ENCODE results near the gene GDF15.

DNA sequence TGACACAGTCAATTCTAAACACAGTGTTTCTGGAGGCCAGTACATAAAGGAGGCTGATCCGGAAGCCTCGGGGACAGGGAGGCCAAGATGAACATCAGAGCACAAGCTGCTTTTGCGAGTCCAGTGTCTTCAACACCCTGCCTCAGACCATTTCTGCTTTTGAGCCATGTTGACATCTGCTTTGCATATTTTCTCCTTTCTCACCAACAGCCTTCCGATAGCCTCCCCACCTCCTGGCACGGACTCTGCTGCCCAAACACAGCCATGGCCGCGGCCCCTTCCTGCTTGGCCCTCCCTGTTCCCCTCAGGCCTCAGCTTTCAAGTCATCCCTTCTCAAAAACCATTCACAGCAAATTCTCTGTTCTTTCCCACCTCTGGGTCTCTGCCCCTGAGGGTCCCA lies 7.9 kb downstream of the GDF15 start:
- TF ChIP-seq, protein P1, sequence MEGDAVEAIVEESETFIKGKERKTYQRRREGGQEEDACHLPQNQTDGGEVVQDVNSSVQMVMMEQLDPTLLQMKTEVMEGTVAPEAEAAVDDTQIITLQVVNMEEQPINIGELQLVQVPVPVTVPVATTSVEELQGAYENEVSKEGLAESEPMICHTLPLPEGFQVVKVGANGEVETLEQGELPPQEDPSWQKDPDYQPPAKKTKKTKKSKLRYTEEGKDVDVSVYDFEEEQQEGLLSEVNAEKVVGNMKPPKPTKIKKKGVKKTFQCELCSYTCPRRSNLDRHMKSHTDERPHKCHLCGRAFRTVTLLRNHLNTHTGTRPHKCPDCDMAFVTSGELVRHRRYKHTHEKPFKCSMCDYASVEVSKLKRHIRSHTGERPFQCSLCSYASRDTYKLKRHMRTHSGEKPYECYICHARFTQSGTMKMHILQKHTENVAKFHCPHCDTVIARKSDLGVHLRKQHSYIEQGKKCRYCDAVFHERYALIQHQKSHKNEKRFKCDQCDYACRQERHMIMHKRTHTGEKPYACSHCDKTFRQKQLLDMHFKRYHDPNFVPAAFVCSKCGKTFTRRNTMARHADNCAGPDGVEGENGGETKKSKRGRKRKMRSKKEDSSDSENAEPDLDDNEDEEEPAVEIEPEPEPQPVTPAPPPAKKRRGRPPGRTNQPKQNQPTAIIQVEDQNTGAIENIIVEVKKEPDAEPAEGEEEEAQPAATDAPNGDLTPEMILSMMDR (IDR thresholded peaks at IDR 0.05 in 2 of 3, conservative IDR thresholded peaks at IDR 0.05 in 1 of 3; ENCODE audit: borderline replicate concordance in 1 of 3, insufficient read depth in 1 of 3, low read depth in 2 of 3, low read length in 2 of 3), result no peak
- TF ChIP-seq POLR2A (IDR thresholded peaks at IDR 0.05; ENCODE audit: borderline replicate concordance, extremely low read depth, insufficient read depth, insufficient read length) (no peak), TCF7L2 (IDR thresholded peaks at IDR 0.05; ENCODE audit: borderline replicate concordance, extremely low read depth, insufficient read depth, insufficient read length) (no peak), EZH2 (IDR thresholded peaks at IDR 0.05) (no peak), SP1 (IDR thresholded peaks at IDR 0.05; ENCODE audit: low read depth) (no peak), SIN3A (IDR thresholded peaks at IDR 0.05; ENCODE audit: low read depth) (no peak), ZNF274 (IDR thresholded peaks at IDR 0.05; ENCODE audit: low read depth, low read length) (no peak)

Measured in HCT116 (cell line).